RWPE1 (cell line): Measurements from ENCODE around the gene LGALS12.
A peak's percentile ranks its signal among the peaks of the same experiment; 100 is the strongest.
"Not testable (repeated sequence)": the region's sequence is repeated elsewhere in the genome, so short reads cannot be mapped to it uniquely, and the experiment has no call there.

Source experiments
- CTCF ChIA-PET: fragments of 350-600 bp; sonication (Branson Sonifier 250); formaldehyde crosslinking; extraction: SDS; loops from one replicate; lab custom pipeline; 2021; lab: Yijun Ruan, JAX
- POLR2A ChIA-PET: fragments of 400-600 bp; formaldehyde crosslinking; extraction: SDS; loops from one replicate; lab custom pipeline; 2020; ENCODE audit warnings: antibody characterized with exemption; ENCODE audit not compliant: low non-redundant PET; lab: Yijun Ruan, JAX
- DNase-seq: peaks from one replicate; pipeline ENCODE4 v3.0.0; 2012; ENCODE audit warnings: low spot score
- H3K27ac ChIP-seq: fragments of 450-650 bp; 2 replicates; pipeline ENCODE4 v1.5.1; 2017
- CTCF ChIP-seq: fragments of 450-650 bp; conservative IDR thresholded peaks from 2 replicates; pipeline ENCODE4 v1.5.1; 2017; ENCODE audit warnings: low read depth, mild to moderate bottlenecking

Gene LGALS12

GRCh38 chr11:63527667-63528066 lies 21.8 kb downstream of the LGALS12 start:
- ChIA-PET CTCF (no interaction called here), POLR2A (no interaction called here)
- no peak overlapping the region for H3K27ac ChIP-seq
- no peak for TF ChIP-seq CTCF
- DNase-seq, result no peak

DNA sequence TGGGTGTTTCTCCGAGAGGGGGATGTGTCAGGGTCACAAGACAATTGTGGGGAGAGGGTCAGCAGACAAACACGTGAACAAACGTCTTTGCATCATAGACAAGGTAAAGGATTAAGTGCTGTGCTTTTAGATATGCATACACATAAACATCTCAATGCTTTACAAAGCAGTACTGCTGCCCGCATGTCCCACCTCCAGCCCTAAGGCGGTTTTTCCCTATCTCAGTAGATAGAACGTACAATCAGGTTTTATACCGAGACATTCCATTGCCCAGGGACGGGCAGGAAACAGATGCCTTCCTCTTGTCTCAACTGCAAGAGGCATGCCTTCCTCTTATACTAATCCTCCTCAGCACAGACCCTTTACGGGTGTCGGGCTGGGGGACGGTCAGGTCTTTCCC lies 22.3 kb downstream of the LGALS12 start:
- POLR2A ChIA-PET, CTCF ChIA-PET, H3K27ac ChIP-seq, DNase-seq: not testable (repeated sequence)

DNA sequence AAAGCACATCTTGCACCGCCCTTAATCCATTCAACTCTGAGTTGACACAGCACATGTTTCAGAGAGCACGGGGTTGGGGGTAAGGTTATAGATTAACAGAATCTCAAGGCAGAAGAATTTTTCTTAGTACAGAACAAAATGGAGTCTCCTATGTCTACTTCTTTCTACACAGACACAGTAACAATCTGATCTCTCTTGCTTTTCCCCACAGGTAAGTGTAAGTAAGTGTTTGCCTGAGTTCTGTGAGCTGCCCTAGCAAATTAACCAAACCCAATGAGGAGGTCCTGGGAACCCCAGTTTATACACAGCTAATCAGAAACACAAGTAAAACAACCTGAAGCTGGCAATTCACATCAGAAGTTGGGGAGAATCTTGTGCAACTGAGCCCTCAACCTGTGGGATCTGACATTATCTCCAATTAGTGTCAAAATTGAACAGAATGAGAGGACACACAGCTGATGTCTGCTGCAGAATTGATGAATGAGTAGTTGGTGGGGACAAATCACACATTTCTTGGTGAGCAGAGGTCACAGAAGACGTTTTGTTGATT lies 22.9 kb downstream of the LGALS12 start:
- DNase-seq, CTCF ChIA-PET, POLR2A ChIA-PET, H3K27ac ChIP-seq: not testable (repeated sequence)

DNA sequence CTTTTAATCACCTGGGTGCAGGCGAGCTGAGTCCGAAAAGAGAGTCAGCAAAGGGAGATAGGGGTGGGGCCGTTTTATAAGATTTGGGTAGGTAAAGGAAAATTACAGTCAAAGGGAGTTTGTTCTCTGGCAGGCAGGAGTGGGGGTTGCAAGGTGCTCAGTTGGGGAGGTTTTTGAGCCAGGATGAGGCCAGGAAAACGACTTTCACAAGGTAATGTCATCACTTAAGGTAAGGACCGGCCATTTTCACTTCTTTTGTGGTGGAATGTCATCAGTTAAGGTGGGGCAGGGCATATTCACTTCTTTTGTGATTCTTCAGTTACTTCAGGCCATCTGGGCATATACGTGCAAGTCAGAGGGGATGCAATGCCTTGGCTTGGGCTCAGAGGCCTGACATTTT lies 23.5 kb downstream of the LGALS12 start:
- DNase-seq, H3K27ac ChIP-seq, POLR2A ChIA-PET: not testable (repeated sequence)
- CTCF ChIA-PET, result interaction anchor here (1.0 kb wide), 1 partner anchor 22 kb away, joined by 4 read pairs; no protein-coding TSS in a partner anchor

- ChIA-PET POLR2A (no interaction called here), CTCF (interaction anchor here (1.0 kb wide), 1 partner anchor 21 kb away, joined by 4 read pairs; no protein-coding TSS in a partner anchor)
- H3K27ac ChIP-seq, result no peak overlapping the region
- no peak for TF ChIP-seq CTCF
- DNase-seq, result no peak
These were observed 24.1 kb downstream of the LGALS12 start for GRCh38 chr11:63530021-63530420.

- POLR2A ChIA-PET, H3K27ac ChIP-seq: not testable (repeated sequence)
- peak; percentile 19 for DNase-seq
- CTCF ChIA-PET, result interaction anchor here (0.6 kb wide), 2 partner anchors 191 to 403 kb away, joined by 3 to 5 read pairs; no protein-coding TSS in a partner anchor
These were observed 25.3 kb downstream of the LGALS12 start for GRCh38 chr11:63531074-63531792.

- DNase-seq, result no peak
- TF ChIP-seq CTCF, result no peak
- ChIA-PET POLR2A (no interaction called here), CTCF (interaction anchor here (0.5 to 0.7 kb wide), 2 partner anchors 9 to 108 kb away, joined by 3 to 5 read pairs; no protein-coding TSS in a partner anchor)
- H3K27ac ChIP-seq, result no peak overlapping the region
These were observed 26.2 kb downstream of the LGALS12 start for GRCh38 chr11:63532117-63532516.

DNA sequence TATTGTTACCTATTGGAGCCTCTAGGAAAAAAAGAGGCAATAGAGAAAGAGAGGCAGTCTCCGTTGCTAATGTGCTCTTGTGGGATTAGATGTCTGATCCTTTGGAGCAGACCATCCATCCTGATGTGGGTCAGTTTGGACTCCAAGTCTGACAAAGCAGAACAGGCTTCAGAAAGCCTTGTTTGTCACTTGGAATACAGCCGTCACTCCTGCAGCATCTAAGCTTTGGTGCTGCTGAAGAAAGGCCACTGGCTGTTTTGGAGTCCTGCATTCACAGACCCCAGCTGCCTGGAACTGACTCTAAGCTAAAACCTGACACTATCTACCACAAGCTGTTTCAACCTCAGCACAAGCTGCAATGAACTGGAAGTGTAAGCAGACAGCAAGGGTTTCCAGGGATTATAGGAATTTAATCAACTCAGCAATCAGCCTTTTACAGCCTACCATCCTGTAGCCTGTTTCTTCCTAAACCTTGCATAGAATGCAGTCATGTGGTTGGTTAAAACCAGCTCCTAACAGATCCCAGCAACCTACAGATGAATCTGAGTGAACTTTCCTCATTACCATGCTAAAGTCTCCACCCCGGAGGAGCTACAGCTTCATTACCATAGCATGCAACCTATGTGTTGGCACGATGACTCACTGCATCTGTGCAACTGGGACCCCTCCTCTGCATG lies 27.1 kb downstream of the LGALS12 start:
- TF ChIP-seq CTCF, result no peak
- no peak for DNase-seq
- ChIA-PET CTCF (interaction anchor here (0.7 kb wide), 1 partner anchor 10 kb away, joined by 5 read pairs; no protein-coding TSS in a partner anchor), POLR2A (no interaction called here)
- H3K27ac ChIP-seq, result no peak overlapping the region
